Stimulated activated CD4-positive, alpha-beta T cell treated with anti-CD3 and anti-CD28 coated beads, Interleukin-15, amount 100 ng/mL, for 1 hour (primary cell): Measurements from ENCODE around the gene GABRR3.
"Not testable (repeated sequence)": the region's sequence is repeated elsewhere in the genome, so short reads cannot be mapped to it uniquely, and the experiment has no call there.

ENCODE experiments used
- DNase-seq, 2 donors: peaks; one replicate each; pipeline ENCODE4 v3.0.0-alpha.2; 2020; ENCODE audit warnings: low read depth in 1 of 2, low spot score in 1 of 2

Gene GABRR3

GRCh38 chr3:98022978-98023820 lies 11.9 kb downstream of the GABRR3 start:
- DNase-seq, result peak; percentile 79 to 93

GRCh38 chr3:98021830-98022560 lies 13.1 kb downstream of the GABRR3 start:
- no peak for DNase-seq

GRCh38 chr3:98020412-98020811 lies 14.7 kb downstream of the GABRR3 start:
- DNase-seq, result no peak

GRCh38 chr3:98018301-98018700 lies 16.8 kb downstream of the GABRR3 start:
- no peak for DNase-seq

- no peak for DNase-seq
Measured at GRCh38 chr3:98014268-98014585, 20.9 kb downstream of the GABRR3 start.

GRCh38 chr3:98013411-98014267 lies 21.5 kb downstream of the GABRR3 start:
- no peak for DNase-seq

GRCh38 chr3:98012979-98013378 lies 22.1 kb downstream of the GABRR3 start:
- DNase-seq, result no peak

- DNase-seq, result not testable (repeated sequence)
Measured at GRCh38 chr3:98010883-98011449, 24.1 kb downstream of the GABRR3 start.

GRCh38 chr3:98010194-98010882 lies 24.8 kb downstream of the GABRR3 start:
- no peak for DNase-seq

- no peak for DNase-seq
Measured at GRCh38 chr3:98008855-98009254, 26.3 kb downstream of the GABRR3 start.

- no peak for DNase-seq
Measured at GRCh38 chr3:98005438-98005837, 29.7 kb downstream of the GABRR3 start.

GRCh38 chr3:98004721-98005120 lies 30.4 kb downstream of the GABRR3 start:
- no peak for DNase-seq

GRCh38 chr3:98003306-98003969 lies 31.7 kb downstream of the GABRR3 start:
- no peak for DNase-seq

GRCh38 chr3:98002717-98003116 lies 32.4 kb downstream of the GABRR3 start:
- no peak for DNase-seq

- DNase-seq, result no peak
Measured at GRCh38 chr3:97999994-98000393, 35.1 kb downstream of the GABRR3 start.

- no peak for DNase-seq
Measured at GRCh38 chr3:97999103-97999502, 36.0 kb downstream of the GABRR3 start.

- no peak for DNase-seq
Measured at GRCh38 chr3:97996988-97997387, 38.1 kb downstream of the GABRR3 start.

- no peak for DNase-seq
Measured at GRCh38 chr3:97994328-97994945, 40.7 kb downstream of the GABRR3 start.

GRCh38 chr3:97993526-97993925 lies 41.6 kb downstream of the GABRR3 start:
- no peak for DNase-seq
